CD4-positive, alpha-beta T cell (primary cell): ENCODE data around the gene SEPTIN8. TPM values are rescaled to one million over a fixed set of nuclear protein-coding genes. Genes with fewer than 3 reads are reported as not detected.

ENCODE experiments used
- ATAC-seq: fragments of 200-7000 bp; cut with Tn5 transposase; one replicate; pipeline ENCODE4 v1.10.0; 2022; ENCODE audit warnings: mild to moderate bottlenecking; ENCODE audit not compliant: poor library complexity
- CTCF ChIA-PET: fragments of 350-600 bp; sonication (Branson Sonifier 250); formaldehyde crosslinking; loops from one replicate; lab custom pipeline; 2021; ENCODE audit warnings: antibody characterized with exemption, inconsistent platforms; lab: Charles Lee
- POLR2A ChIA-PET: fragments of 350-600 bp; sonication (Branson Sonifier 250); formaldehyde crosslinking; loops from one replicate; lab custom pipeline; 2021; ENCODE audit warnings: antibody characterized with exemption, inconsistent platforms; lab: Charles Lee
- DNase-seq, 14 experiments: peaks; one replicate each; pipeline ENCODE4 v3.0.0-alpha.2; 2013 to 2020; ENCODE audit warnings: mixed read lengths in 2 of 14
- H3K27ac ChIP-seq, 2 donors: one replicate each; pipeline versions ENCODE4 v1.5.1 to v1.7.0; 2013; ENCODE audit warnings: low read length in 2 of 2, low read depth in 1 of 2, mild to moderate bottlenecking in 1 of 2
- H3K27me3 ChIP-seq, 2 experiments: 1 replicate in 1 of 2; 2 replicates in 1 of 2; pipeline versions ENCODE4 v1.6.1 to v1.7.0; 2013; ENCODE audit warnings: low read length in 2 of 2, control low read depth in 1 of 2, mild to moderate bottlenecking in 1 of 2, moderate library complexity in 1 of 2; ENCODE audit not compliant: insufficient read depth in 2 of 2, control insufficient read depth in 1 of 2
- H3K36me3 ChIP-seq: one replicate; pipeline ENCODE4 v1.6.1; 2013; ENCODE audit warnings: low read length, control low read depth; ENCODE audit not compliant: insufficient read depth
- H3K4me1 ChIP-seq: one replicate; pipeline ENCODE4 v1.6.1; 2013; ENCODE audit warnings: low read length, control low read depth; ENCODE audit not compliant: insufficient read depth
- H3K4me3 ChIP-seq: one replicate; pipeline ENCODE4 v1.5.1; 2013; ENCODE audit warnings: mild to moderate bottlenecking, low read length, moderate library complexity
- H3K9me3 ChIP-seq, 2 experiments: 1 replicate in 1 of 2; 2 replicates in 1 of 2; pipeline versions ENCODE4 v1.6.1 to v1.7.0; 2013; ENCODE audit warnings: low read length in 2 of 2, mild to moderate bottlenecking in 2 of 2, control low read depth in 1 of 2, moderate library complexity in 1 of 2; ENCODE audit not compliant: control insufficient read depth in 1 of 2, insufficient read depth in 1 of 2
- H3K27ac Mint-ChIP-seq: one replicate; pipeline ENCODE4 v1.8.0; 2020; ENCODE audit warnings: mixed read lengths
- H3K27me3 Mint-ChIP-seq: one replicate; pipeline ENCODE4 v1.8.0; 2021; ENCODE audit warnings: mixed read lengths
- H3K36me3 Mint-ChIP-seq: one replicate; pipeline ENCODE4 v1.8.0; 2021; ENCODE audit warnings: low read depth, mixed read lengths
- H3K4me1 Mint-ChIP-seq: one replicate; pipeline ENCODE4 v1.8.0; 2021; ENCODE audit warnings: low read depth, mixed read lengths
- H3K4me3 Mint-ChIP-seq: one replicate; pipeline ENCODE4 v1.8.0; 2020; ENCODE audit warnings: mild to moderate bottlenecking, mixed read lengths
- H3K9me3 Mint-ChIP-seq: one replicate; pipeline ENCODE4 v1.8.0; 2020; ENCODE audit warnings: mixed read lengths
- CTCF ChIP-seq: fragments of 200-600 bp; IDR thresholded peaks from one replicate; pipeline ENCODE4 v1.8.0; 2022; ENCODE audit warnings: antibody characterized with exemption, mild to moderate bottlenecking
- intact Hi-C, 2 experiments: fragments of 100-400 bp; cut with DNase I in 1 of 2; cut with micrococcal nuclease in 1 of 2; formaldehyde crosslinking; loops; one replicate each; pipeline versions ENCODE4 v1.15.1 to v1.9.0; 2023 to 2025; cut with DNase I, micrococcal nuclease
- total RNA-seq, 174 experiments: library from RNA in 2 of 174; stranded (reverse) in 2 of 174; gene quantifications; one replicate each; pipeline ENCODE4 v1.2.3 and lab custom pipeline; 2021 to 2026

Gene SEPTIN8
- total RNA-seq, 2 experiments from 2014 or later, result 4.4 to 5.3 TPM

DNA sequence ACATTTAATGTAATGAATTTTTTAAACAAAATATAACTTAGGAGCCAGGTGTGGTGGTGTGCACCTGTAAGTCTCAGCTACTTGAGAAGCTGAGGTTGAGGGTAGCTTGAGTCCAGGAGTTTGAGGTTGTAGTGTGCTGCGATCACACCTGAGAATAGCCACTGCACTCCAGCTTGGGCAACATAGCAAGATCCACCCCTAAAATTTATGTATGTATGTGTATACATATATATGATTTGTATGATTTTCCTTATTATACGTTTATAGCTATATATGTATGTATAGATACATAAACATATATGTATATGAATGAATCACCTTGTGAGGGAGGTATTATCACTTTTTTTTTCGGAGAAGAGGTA lies 30.5 kb downstream of the SEPTIN8 start:
- ChIA-PET CTCF (interaction anchor here (0.6 to 3.1 kb wide), 6 partner anchors 9 to 84 kb away, joined by 3 to 21 read pairs (median 4); partner anchors contain the start of genes KIF3A and SHROOM1), POLR2A (interaction anchor here (0.6 to 3.3 kb wide), 14 partner anchors 8 to 1591 kb away, joined by 3 to 84 read pairs (median 4); partner anchors contain the start of genes AFF4, GDF9, IRF1 and KIF3A)
- DNase-seq (no peak), ATAC-seq (no peak)
- Mint-ChIP-seq H3K27me3 (no peaks in the 10 kb centered on the region), H3K9me3 (no peaks in the 10 kb centered on the region), H3K36me3 (peaks cover 8% of the 10 kb centered on the region), H3K4me1 (peaks cover 23% of the 10 kb centered on the region), H3K4me3 (peak overlapping the region; percentile 88), H3K27ac (peak overlapping the region; percentile 85)
- H3K27ac ChIP-seq, result peak overlapping the region in 1 of 2 donors; percentile 64
- peak overlapping the region; percentile 55 for H3K4me3 ChIP-seq
- no peaks in the 10 kb centered on the region for H3K27me3 ChIP-seq
- no peak for TF ChIP-seq CTCF
- no peaks in the 10 kb centered on the region for H3K9me3 ChIP-seq
- peaks cover 14% of the 10 kb centered on the region for H3K4me1 ChIP-seq
- intact Hi-C loops, result loop anchor here in 1 of 2 experiments (2.0 kb wide), 1 partner anchor 74 kb away; no protein-coding TSS in a partner anchor
- no peaks in the 10 kb centered on the region for H3K36me3 ChIP-seq

- Histone ChIP-seq H3K4me1 (peaks cover 14% of the 10 kb centered on the region), H3K36me3 (no peaks in the 10 kb centered on the region), H3K27me3 (no peaks in the 10 kb centered on the region), H3K9me3 (no peaks in the 10 kb centered on the region), H3K4me3 (no peak overlapping the region), H3K27ac (no peak overlapping the region)
- H3K4me3 Mint-ChIP-seq, result no peak overlapping the region
- H3K9me3 Mint-ChIP-seq, result no peaks in the 10 kb centered on the region
- no peaks in the 10 kb centered on the region for H3K27me3 Mint-ChIP-seq
- ChIA-PET POLR2A (no interaction called here), CTCF (interaction anchor here (1.2 kb wide), 1 partner anchor 37 kb away, joined by 3 read pairs; no protein-coding TSS in a partner anchor)
- intact Hi-C loops, result no loop called here
- H3K36me3 Mint-ChIP-seq, result no peaks in the 10 kb centered on the region
- no peak for DNase-seq
- no peak for TF ChIP-seq CTCF
- H3K4me1 Mint-ChIP-seq, result peaks cover 14% of the 10 kb centered on the region
- no peak overlapping the region for H3K27ac Mint-ChIP-seq
- no peak for ATAC-seq
Observed at GRCh38 chr5:132744659-132745058, 32.4 kb downstream of the SEPTIN8 start.

GRCh38 chr5:132742626-132743025 lies 34.4 kb downstream of the SEPTIN8 start:
- intact Hi-C loops, result no loop called here
- Histone ChIP-seq H3K9me3 (no peaks in the 10 kb centered on the region), H3K4me1 (peaks cover 12% of the 10 kb centered on the region), H3K27me3 (no peaks in the 10 kb centered on the region), H3K4me3 (no peak overlapping the region), H3K36me3 (no peaks in the 10 kb centered on the region), H3K27ac (no peak overlapping the region)
- DNase-seq (no peak), ATAC-seq (no peak)
- TF ChIP-seq CTCF, result no peak
- no peak overlapping the region for H3K4me3 Mint-ChIP-seq
- ChIA-PET CTCF (no interaction called here), POLR2A (no interaction called here)
- no peaks in the 10 kb centered on the region for H3K36me3 Mint-ChIP-seq
- H3K9me3 Mint-ChIP-seq, result no peaks in the 10 kb centered on the region
- no peak overlapping the region for H3K27ac Mint-ChIP-seq
- no peaks in the 10 kb centered on the region for H3K27me3 Mint-ChIP-seq
- H3K4me1 Mint-ChIP-seq, result peaks cover 12% of the 10 kb centered on the region
